HG02973 (cell line): ENCODE measurements around the gene ARFGAP3.

ENCODE experiments used
- ATAC-seq: cut with Tn5 transposase; IDR thresholded peaks from one replicate; pipeline ENCODE4 v1.9.1; 2021; ENCODE audit warnings: moderate library complexity; ENCODE audit not compliant: unreplicated experiment

The ARFGAP3 gene, protein sequence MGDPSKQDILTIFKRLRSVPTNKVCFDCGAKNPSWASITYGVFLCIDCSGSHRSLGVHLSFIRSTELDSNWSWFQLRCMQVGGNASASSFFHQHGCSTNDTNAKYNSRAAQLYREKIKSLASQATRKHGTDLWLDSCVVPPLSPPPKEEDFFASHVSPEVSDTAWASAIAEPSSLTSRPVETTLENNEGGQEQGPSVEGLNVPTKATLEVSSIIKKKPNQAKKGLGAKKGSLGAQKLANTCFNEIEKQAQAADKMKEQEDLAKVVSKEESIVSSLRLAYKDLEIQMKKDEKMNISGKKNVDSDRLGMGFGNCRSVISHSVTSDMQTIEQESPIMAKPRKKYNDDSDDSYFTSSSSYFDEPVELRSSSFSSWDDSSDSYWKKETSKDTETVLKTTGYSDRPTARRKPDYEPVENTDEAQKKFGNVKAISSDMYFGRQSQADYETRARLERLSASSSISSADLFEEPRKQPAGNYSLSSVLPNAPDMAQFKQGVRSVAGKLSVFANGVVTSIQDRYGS

GRCh38 chr22:42856865-42857704 is at the start of gene ARFGAP3:
ARFGAP3 (minus strand) TSS chr22:42857273; CDS start chr22:42857182, 91 bp downstream.
- ATAC-seq, result peak; percentile 68

DNA sequence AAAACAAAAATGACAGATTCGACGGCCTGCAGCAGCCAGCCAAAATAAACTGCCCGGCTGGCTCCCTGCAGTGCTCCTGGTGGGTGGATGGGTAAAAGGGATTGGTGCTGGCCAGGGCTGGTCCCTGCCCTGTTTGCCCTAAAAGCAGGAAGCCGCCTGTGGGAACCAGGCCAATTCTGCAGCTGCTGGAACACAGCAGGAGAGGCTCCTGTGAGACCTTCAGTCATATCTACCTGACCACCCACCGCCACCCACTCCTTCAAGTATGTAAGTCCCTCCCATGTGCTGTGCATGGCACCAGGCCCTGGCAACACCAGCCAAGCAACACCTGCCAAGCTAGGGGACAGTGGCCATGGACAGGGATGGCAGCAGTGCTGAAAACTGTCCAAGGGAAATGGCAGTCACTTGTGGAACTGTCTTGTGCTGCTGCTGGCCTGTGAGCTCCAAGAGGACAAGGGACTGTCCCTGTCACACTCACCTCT is 48.7 kb upstream of the ARFGAP3 start:
- no peak for ATAC-seq

GRCh38 chr22:42905217-42905616 is 48.1 kb upstream of the ARFGAP3 start:
- ATAC-seq, result no peak

- no peak for ATAC-seq
Observed at GRCh38 chr22:42904050-42904449, 47.0 kb upstream of the ARFGAP3 start.

GRCh38 chr22:42902875-42903510 is 45.9 kb upstream of the ARFGAP3 start:
- no peak for ATAC-seq

- ATAC-seq, result no peak
Observed at GRCh38 chr22:42901790-42902508, 44.9 kb upstream of the ARFGAP3 start.

- ATAC-seq, result no peak
Observed at GRCh38 chr22:42897960-42898359, 40.9 kb upstream of the ARFGAP3 start.

DNA sequence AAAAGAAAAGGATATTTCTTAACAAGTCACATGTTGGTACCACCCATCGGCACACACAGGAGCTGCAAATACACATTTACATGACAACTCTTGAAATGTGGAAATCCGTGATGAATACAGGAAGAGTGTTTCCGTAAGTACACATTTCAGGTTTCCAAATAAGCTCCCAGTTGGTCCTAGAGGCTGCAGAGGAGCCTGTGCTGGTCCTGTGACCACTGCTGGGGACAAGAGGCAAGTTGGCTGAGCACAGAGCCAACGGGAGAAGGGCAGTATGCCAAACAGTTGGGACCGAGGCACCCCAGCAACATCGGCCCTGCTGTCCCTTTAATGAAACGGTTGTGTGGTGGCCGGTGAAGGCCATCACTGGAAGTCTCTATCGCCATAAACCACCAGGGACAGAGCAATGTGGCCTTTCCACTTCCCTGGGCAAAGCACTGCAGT is 38.5 kb upstream of the ARFGAP3 start:
- no peak for ATAC-seq

GRCh38 chr22:42895087-42895486 is 38.0 kb upstream of the ARFGAP3 start:
- ATAC-seq, result no peak

GRCh38 chr22:42893371-42894150 is 36.5 kb upstream of the ARFGAP3 start:
- ATAC-seq, result no peak

DNA sequence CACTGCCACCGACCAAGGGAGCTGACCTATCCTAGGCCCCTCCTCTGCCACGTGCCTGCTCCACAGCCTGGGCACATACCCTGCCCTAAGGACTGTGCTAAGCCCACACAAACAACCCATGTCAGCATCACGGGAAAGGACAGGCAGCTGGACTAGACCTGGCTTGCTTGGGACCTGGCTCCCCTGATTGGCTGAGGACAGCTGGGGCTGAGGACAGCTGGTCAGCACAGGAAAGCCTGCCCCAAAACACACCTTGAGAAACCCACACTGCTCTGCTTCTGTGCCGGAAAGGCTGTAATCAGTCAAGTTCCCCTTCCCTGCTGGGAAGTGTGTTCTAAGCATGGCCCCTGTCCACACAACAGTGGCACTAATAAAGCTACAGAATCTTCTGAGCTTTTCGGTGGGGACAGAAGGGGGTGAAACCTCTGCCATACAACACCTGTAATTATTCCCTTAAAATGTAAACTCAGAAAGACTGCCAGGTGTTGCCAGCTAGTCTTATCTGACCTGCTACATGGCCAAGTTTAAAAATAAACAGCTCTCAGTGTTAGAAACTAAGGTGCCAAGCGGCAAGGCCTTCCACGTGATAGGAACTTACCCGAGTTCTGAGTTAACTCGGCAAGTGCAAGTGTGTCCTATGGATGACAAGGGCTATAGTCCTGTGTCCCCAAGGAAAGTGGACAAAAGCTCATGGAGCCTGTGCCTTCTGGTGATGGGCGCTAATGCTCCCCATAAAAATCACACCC is 35.7 kb upstream of the ARFGAP3 start:
- no peak for ATAC-seq

GRCh38 chr22:42892156-42892555 is 35.1 kb upstream of the ARFGAP3 start:
- ATAC-seq, result no peak

DNA sequence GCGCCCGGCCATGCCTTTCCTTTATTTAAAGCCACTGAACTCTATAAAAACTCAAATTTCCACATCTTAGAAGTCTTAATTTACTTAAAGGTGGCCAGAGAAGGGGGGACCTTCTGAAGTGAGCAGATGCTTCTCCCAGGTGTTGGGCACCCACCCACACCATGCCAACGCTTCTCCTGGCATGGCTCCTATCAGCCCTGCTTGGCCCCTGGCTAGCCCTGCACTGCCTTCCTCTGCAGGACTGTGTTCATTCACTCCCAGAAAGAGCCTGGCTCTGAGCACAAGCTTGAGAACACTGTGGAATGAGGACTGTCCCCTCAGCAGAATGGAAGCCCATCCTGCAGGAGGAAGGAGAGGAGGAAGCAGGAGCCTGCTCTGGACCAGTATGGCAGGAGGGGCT is 34.6 kb upstream of the ARFGAP3 start:
- ATAC-seq, result no peak

DNA sequence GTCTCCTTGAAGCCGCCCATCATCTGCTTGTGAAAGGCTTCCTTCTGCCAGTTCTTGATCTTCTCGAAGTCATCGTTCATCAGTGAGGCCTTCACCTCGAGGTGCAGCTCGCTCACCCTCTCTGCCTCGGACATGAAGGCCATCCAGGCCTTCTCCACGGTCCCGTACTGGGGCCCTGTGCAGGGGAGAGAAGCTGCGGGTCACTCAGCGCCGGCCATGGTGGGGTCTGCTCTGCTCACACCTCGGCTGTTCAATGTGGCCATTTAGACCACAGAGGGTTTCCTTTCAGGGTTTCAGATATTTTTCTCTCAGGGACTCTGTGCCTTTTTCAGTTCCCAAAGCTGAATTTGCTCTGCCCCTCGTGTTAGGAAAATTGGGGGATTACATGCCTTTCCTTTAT is 33.9 kb upstream of the ARFGAP3 start:
- no peak for ATAC-seq

DNA sequence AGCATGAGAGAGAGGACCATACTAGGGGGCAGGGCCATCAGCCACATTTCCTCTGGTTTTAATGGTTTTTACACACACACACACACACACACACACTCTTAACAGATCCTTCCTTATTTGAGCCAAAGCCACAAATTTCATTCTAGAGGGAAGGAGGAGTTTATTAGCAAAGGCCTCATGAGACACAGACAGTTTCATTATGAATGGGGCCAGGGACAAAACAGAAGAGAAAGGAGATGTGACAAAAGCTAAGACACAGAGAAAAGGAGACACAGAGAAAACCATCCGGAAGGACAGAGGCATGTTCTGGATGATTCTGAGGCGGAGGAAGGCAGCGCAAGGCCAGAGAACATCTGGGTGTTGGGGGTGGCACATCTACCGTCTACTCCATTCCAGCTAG is 32.2 kb upstream of the ARFGAP3 start:
- ATAC-seq, result peak; percentile 50

GRCh38 chr22:42887523-42888507 is 30.7 kb upstream of the ARFGAP3 start:
- ATAC-seq, result no peak

GRCh38 chr22:42887120-42887519 is 30.0 kb upstream of the ARFGAP3 start:
- no peak for ATAC-seq

DNA sequence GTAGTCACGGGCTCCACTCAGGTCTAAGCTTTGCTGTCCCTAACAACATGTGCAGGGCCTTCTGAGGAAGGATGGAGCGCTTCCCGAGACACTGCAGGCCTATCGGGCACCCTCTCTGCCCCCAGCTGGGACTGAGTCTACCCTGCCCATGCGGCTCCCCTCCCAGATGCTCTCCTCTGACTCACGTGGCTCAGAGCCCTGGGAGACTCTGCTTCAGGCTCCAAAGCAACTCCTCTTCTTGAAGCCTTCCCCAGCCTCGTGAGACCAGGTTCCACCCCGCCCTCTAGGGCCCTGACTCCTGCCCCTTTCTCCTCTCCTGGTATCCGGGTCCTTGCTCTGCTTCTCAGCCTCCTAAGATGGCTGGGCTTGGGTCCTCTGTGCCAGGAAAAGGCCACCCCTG is 28.4 kb upstream of the ARFGAP3 start:
- ATAC-seq, result no peak
